Dendritic cell treated with granulocyte-macrophage colony-stimulating factor and Interleukin-4, amounts not matched to agents 40 ng/mL and 50 ng/mL, for 4 days (primary cell): ENCODE measurements around the gene DVL1.

Experiments
- H3K27ac Mint-ChIP-seq: one replicate; pipeline ENCODE4 v1.8.0; 2022; ENCODE audit warnings: mild to moderate bottlenecking, mixed read lengths
- H3K27me3 Mint-ChIP-seq: one replicate; pipeline ENCODE4 v1.8.0; 2022; ENCODE audit warnings: mild to moderate bottlenecking, mixed read lengths
- H3K36me3 Mint-ChIP-seq: one replicate; pipeline ENCODE4 v1.8.0; 2022; ENCODE audit warnings: low read depth, mixed read lengths
- H3K4me1 Mint-ChIP-seq: one replicate; pipeline ENCODE4 v1.8.0; 2022; ENCODE audit warnings: low read depth, mixed read lengths
- H3K4me3 Mint-ChIP-seq: one replicate; pipeline ENCODE4 v1.8.0; 2022; ENCODE audit warnings: mild to moderate bottlenecking, moderate library complexity, mixed read lengths
- H3K9me3 Mint-ChIP-seq: one replicate; pipeline ENCODE4 v1.8.0; 2022; ENCODE audit warnings: mixed read lengths
- intact Hi-C: fragments of 100-400 bp; cut with micrococcal nuclease; formaldehyde crosslinking; loops from one replicate; pipeline ENCODE4 v1.15.0; 2022

The DVL1 gene

GRCh38 chr1:1345384-1345783, 3.8 kb downstream of the DVL1 start:
- Mint-ChIP-seq H3K36me3 (peaks cover 20% of the 10 kb centered on the region), H3K4me3 (no peak overlapping the region), H3K4me1 (peaks cover 53% of the 10 kb centered on the region), H3K9me3 (no peaks in the 10 kb centered on the region), H3K27ac (no peak overlapping the region), H3K27me3 (no peaks in the 10 kb centered on the region)
- intact Hi-C loops = no loop called here

GRCh38 chr1:1344655-1345361, 4.4 kb downstream of the DVL1 start:
- Mint-ChIP-seq H3K4me3 (no peak overlapping the region), H3K4me1 (peaks cover 53% of the 10 kb centered on the region), H3K27me3 (no peaks in the 10 kb centered on the region), H3K27ac (no peak overlapping the region), H3K36me3 (peaks cover 26% of the 10 kb centered on the region), H3K9me3 (no peaks in the 10 kb centered on the region)
- intact Hi-C loops = no loop called here

GRCh38 chr1:1343811-1344421, 5.3 kb downstream of the DVL1 start:
- Mint-ChIP-seq H3K4me3 (no peak overlapping the region), H3K36me3 (peaks cover 35% of the 10 kb centered on the region), H3K4me1 (peaks cover 53% of the 10 kb centered on the region), H3K27me3 (no peaks in the 10 kb centered on the region), H3K9me3 (no peaks in the 10 kb centered on the region), H3K27ac (no peak overlapping the region)
- intact Hi-C loops = no loop called here

- Mint-ChIP-seq H3K9me3 (no peaks in the 10 kb centered on the region), H3K27me3 (no peaks in the 10 kb centered on the region), H3K4me1 (peaks cover 45% of the 10 kb centered on the region), H3K27ac (no peak overlapping the region), H3K36me3 (peaks cover 43% of the 10 kb centered on the region), H3K4me3 (no peak overlapping the region)
- intact Hi-C loops = no loop called here
Observed at GRCh38 chr1:1342584-1343115, 6.6 kb downstream of the DVL1 start.

GRCh38 chr1:1342061-1342562, 7.1 kb downstream of the DVL1 start:
- no peak overlapping the region for H3K4me3 Mint-ChIP-seq
- H3K36me3 Mint-ChIP-seq = peaks cover 48% of the 10 kb centered on the region
- intact Hi-C loops = no loop called here
- H3K27ac Mint-ChIP-seq = no peak overlapping the region
- peaks cover 40% of the 10 kb centered on the region for H3K4me1 Mint-ChIP-seq
- H3K27me3 Mint-ChIP-seq = no peaks in the 10 kb centered on the region
- H3K9me3 Mint-ChIP-seq = no peaks in the 10 kb centered on the region

GRCh38 chr1:1341549-1342021, 7.6 kb downstream of the DVL1 start:
- Mint-ChIP-seq H3K36me3 (peaks cover 54% of the 10 kb centered on the region), H3K27me3 (no peaks in the 10 kb centered on the region), H3K9me3 (no peaks in the 10 kb centered on the region), H3K27ac (no peak overlapping the region), H3K4me1 (peaks cover 34% of the 10 kb centered on the region), H3K4me3 (no peak overlapping the region)
- intact Hi-C loops = no loop called here

GRCh38 chr1:1340791-1341548, 8.2 kb downstream of the DVL1 start:
- Mint-ChIP-seq H3K36me3 (peaks cover 60% of the 10 kb centered on the region), H3K9me3 (no peaks in the 10 kb centered on the region), H3K4me1 (peaks cover 28% of the 10 kb centered on the region), H3K27ac (no peak overlapping the region), H3K27me3 (no peaks in the 10 kb centered on the region), H3K4me3 (no peak overlapping the region)
- intact Hi-C loops = no loop called here

GRCh38 chr1:1340185-1340584, 9.0 kb downstream of the DVL1 start:
- intact Hi-C loops = no loop called here

GRCh38 chr1:1338278-1338677, 10.9 kb downstream of the DVL1 start:
- Mint-ChIP-seq H3K27ac (no peak overlapping the region), H3K27me3 (no peaks in the 10 kb centered on the region), H3K4me1 (peaks cover 7% of the 10 kb centered on the region), H3K36me3 (peaks cover 82% of the 10 kb centered on the region), H3K9me3 (no peaks in the 10 kb centered on the region), H3K4me3 (no peak overlapping the region)
- intact Hi-C loops = no loop called here

More at GRCh38 chr1:1340185-1340584, 9.0 kb downstream of the DVL1 start:
- Mint-ChIP-seq H3K4me1 (peaks cover 21% of the 10 kb centered on the region), H3K27ac (no peak overlapping the region), H3K36me3 (peaks cover 68% of the 10 kb centered on the region), H3K27me3 (no peaks in the 10 kb centered on the region), H3K4me3 (no peak overlapping the region), H3K9me3 (no peaks in the 10 kb centered on the region)

- H3K9me3 Mint-ChIP-seq = no peaks in the 10 kb centered on the region
- no peak overlapping the region for H3K4me3 Mint-ChIP-seq
Observed at GRCh38 chr1:1337793-1338147, 11.4 kb downstream of the DVL1 start.

GRCh38 chr1:1336931-1337792, 12.1 kb downstream of the DVL1 start:
- no peak overlapping the region for H3K4me3 Mint-ChIP-seq
- no peaks in the 10 kb centered on the region for H3K4me1 Mint-ChIP-seq
- no peaks in the 10 kb centered on the region for H3K9me3 Mint-ChIP-seq
- H3K36me3 Mint-ChIP-seq = peaks cover 82% of the 10 kb centered on the region
- no peak overlapping the region for H3K27ac Mint-ChIP-seq
- H3K27me3 Mint-ChIP-seq = no peaks in the 10 kb centered on the region
- intact Hi-C loops = no loop called here

More at GRCh38 chr1:1337793-1338147, 11.4 kb downstream of the DVL1 start:
- intact Hi-C loops = no loop called here
- Mint-ChIP-seq H3K4me1 (peaks cover 2% of the 10 kb centered on the region), H3K36me3 (peaks cover 82% of the 10 kb centered on the region), H3K27me3 (no peaks in the 10 kb centered on the region), H3K27ac (no peak overlapping the region)

GRCh38 chr1:1336446-1336845, 12.8 kb downstream of the DVL1 start:
- no peaks in the 10 kb centered on the region for H3K4me1 Mint-ChIP-seq
- H3K36me3 Mint-ChIP-seq = peaks cover 77% of the 10 kb centered on the region
- no peaks in the 10 kb centered on the region for H3K9me3 Mint-ChIP-seq
- H3K4me3 Mint-ChIP-seq = no peak overlapping the region
- no peaks in the 10 kb centered on the region for H3K27me3 Mint-ChIP-seq
- intact Hi-C loops = no loop called here
- H3K27ac Mint-ChIP-seq = no peak overlapping the region

- intact Hi-C loops = no loop called here
- H3K4me3 Mint-ChIP-seq = no peak overlapping the region
Observed at GRCh38 chr1:1335792-1336248, 13.4 kb downstream of the DVL1 start.

More at GRCh38 chr1:1335792-1336248, 13.4 kb downstream of the DVL1 start:
- H3K27me3 Mint-ChIP-seq = no peaks in the 10 kb centered on the region
- no peaks in the 10 kb centered on the region for H3K4me1 Mint-ChIP-seq
- no peaks in the 10 kb centered on the region for H3K9me3 Mint-ChIP-seq
- H3K27ac Mint-ChIP-seq = no peak overlapping the region
- peaks cover 71% of the 10 kb centered on the region for H3K36me3 Mint-ChIP-seq
